Vagina (tissue), 2 donors: Measurements from ENCODE around the gene GALNT12. TPM values are rescaled to one million over a fixed set of nuclear protein-coding genes. Genes with fewer than 3 reads are reported as not detected.

Source experiments
- DNase-seq, 2 donors: peaks; one replicate each; pipeline ENCODE4 v3.0.0-alpha.2; 2017; ENCODE audit errors: extremely low spot score in 2 of 2
- H3K27ac ChIP-seq: fragments of 200-600 bp; sonication (generic); one replicate; pipeline ENCODE4 v1.5.1; 2019
- H3K27me3 ChIP-seq: fragments of 200-600 bp; sonication (generic); one replicate; pipeline ENCODE4 v1.5.1; 2019
- H3K36me3 ChIP-seq, 2 donors: fragments of 200-600 bp; sonication (generic); one replicate each; pipeline ENCODE4 v1.5.1; 2017 to 2019
- H3K4me1 ChIP-seq: fragments of 200-600 bp; sonication (generic); one replicate; pipeline ENCODE4 v1.5.1; 2019
- H3K4me3 ChIP-seq, 2 donors: fragments of 200-600 bp; sonication (generic); 1 replicate in 1 of 2; 2 replicates in 1 of 2; pipeline ENCODE4 v1.5.1; 2016 to 2019
- H3K9me3 ChIP-seq: fragments of 200-600 bp; sonication (generic); one replicate; pipeline ENCODE4 v1.5.1; 2019
- CTCF ChIP-seq, 3 experiments: fragments of 450-650 bp in 2 of 3; fragments of 200-600 bp in 1 of 3; sonication (generic) in 1 of 3; IDR thresholded peaks; one replicate each; pipeline ENCODE4 v1.5.1; 2017 to 2019; ENCODE audit warnings: antibody characterized with exemption in 3 of 3, mild to moderate bottlenecking in 2 of 3, moderate library complexity in 2 of 3
- POLR2A ChIP-seq, 2 donors: fragments of 450-650 bp; IDR thresholded peaks; one replicate each; pipeline ENCODE4 v1.6.1; 2017; ENCODE audit warnings: antibody characterized with exemption in 2 of 2, mild to moderate bottlenecking in 2 of 2, moderate library complexity in 2 of 2
- POLR2AphosphoS5 ChIP-seq, 2 donors: sonication (generic); formaldehyde crosslinking; IDR thresholded peaks; one replicate each; pipeline ENCODE4 v1.9.0; 2017; ENCODE audit warnings: antibody characterized with exemption in 2 of 2, mild to moderate bottlenecking in 2 of 2, low read depth in 1 of 2; ENCODE audit not compliant: insufficient read depth in 1 of 2
- intact Hi-C: fragments of 100-400 bp; cut with DNase I; formaldehyde crosslinking; loops from one replicate; pipeline ENCODE4 v1.15.1; 2023
- total RNA-seq: library from RNA; depleted of rRNA; stranded (reverse); fragments of >200 nt; gene quantifications from one replicate; pipeline ENCODE4 v1.2.3, GENCODE V29; 2016

GALNT12 gene
- total RNA-seq, 1 donor from 2014 or later = 5.4 TPM

- H3K4me3 ChIP-seq = no peak overlapping the region
- no peaks in the 10 kb centered on the region for H3K36me3 ChIP-seq
- TF ChIP-seq POLR2AphosphoS5 (IDR thresholded peaks at IDR 0.05; ENCODE audit: insufficient read depth in 1 of 2, low read depth in 1 of 2) = no peak
- TF ChIP-seq CTCF (IDR thresholded peaks at IDR 0.05) = no peak
- TF ChIP-seq POLR2A (IDR thresholded peaks at IDR 0.05) = no peak
- no peak for DNase-seq
- H3K9me3 ChIP-seq = no peaks in the 10 kb centered on the region
- no peaks in the 10 kb centered on the region for H3K27me3 ChIP-seq
- H3K27ac ChIP-seq = no peak overlapping the region
- intact Hi-C loops = no loop called here
- no peaks in the 10 kb centered on the region for H3K4me1 ChIP-seq
Observed at GRCh38 chr9:98836206-98836605, 28.7 kb downstream of the GALNT12 start.

GRCh38 chr9:98837516-98837915 is 30.0 kb downstream of the GALNT12 start:
- Histone ChIP-seq H3K4me3 (no peak overlapping the region), H3K9me3 (no peaks in the 10 kb centered on the region), H3K27me3 (no peaks in the 10 kb centered on the region), H3K36me3 (no peaks in the 10 kb centered on the region), H3K27ac (no peak overlapping the region), H3K4me1 (no peaks in the 10 kb centered on the region)
- intact Hi-C loops = no loop called here
- DNase-seq = no peak
- TF ChIP-seq CTCF (IDR thresholded peaks at IDR 0.05) (no peak), POLR2A (IDR thresholded peaks at IDR 0.05) (no peak), POLR2AphosphoS5 (IDR thresholded peaks at IDR 0.05; ENCODE audit: insufficient read depth in 1 of 2, low read depth in 1 of 2) (no peak)

- no peaks in the 10 kb centered on the region for H3K9me3 ChIP-seq
- intact Hi-C loops = no loop called here
- H3K27me3 ChIP-seq = no peaks in the 10 kb centered on the region
- H3K36me3 ChIP-seq = no peaks in the 10 kb centered on the region
- H3K27ac ChIP-seq = no peak overlapping the region
- no peak for TF ChIP-seq CTCF (IDR thresholded peaks at IDR 0.05)
- TF ChIP-seq POLR2A (IDR thresholded peaks at IDR 0.05) = no peak
- TF ChIP-seq POLR2AphosphoS5 (IDR thresholded peaks at IDR 0.05; ENCODE audit: insufficient read depth in 1 of 2, low read depth in 1 of 2) = no peak
- H3K4me3 ChIP-seq = no peak overlapping the region
- no peaks in the 10 kb centered on the region for H3K4me1 ChIP-seq
- DNase-seq = no peak
Observed at GRCh38 chr9:98838155-98838867, 30.8 kb downstream of the GALNT12 start.

GRCh38 chr9:98838868-98839565 is 31.5 kb downstream of the GALNT12 start:
- H3K9me3 ChIP-seq = no peaks in the 10 kb centered on the region
- no peak overlapping the region for H3K27ac ChIP-seq
- H3K4me3 ChIP-seq = no peak overlapping the region
- no peaks in the 10 kb centered on the region for H3K4me1 ChIP-seq
- DNase-seq = no peak
- no peaks in the 10 kb centered on the region for H3K27me3 ChIP-seq
- TF ChIP-seq POLR2A (IDR thresholded peaks at IDR 0.05) (no peak), POLR2AphosphoS5 (IDR thresholded peaks at IDR 0.05; ENCODE audit: insufficient read depth in 1 of 2, low read depth in 1 of 2) (no peak), CTCF (IDR thresholded peaks at IDR 0.05) (no peak)
- H3K36me3 ChIP-seq = no peaks in the 10 kb centered on the region
- intact Hi-C loops = no loop called here

GRCh38 chr9:98839724-98840123 is 32.3 kb downstream of the GALNT12 start:
- intact Hi-C loops = no loop called here
- Histone ChIP-seq H3K27ac (no peak overlapping the region), H3K36me3 (no peaks in the 10 kb centered on the region), H3K27me3 (no peaks in the 10 kb centered on the region), H3K4me1 (no peaks in the 10 kb centered on the region), H3K9me3 (no peaks in the 10 kb centered on the region), H3K4me3 (no peak overlapping the region)
- DNase-seq = no peak
- TF ChIP-seq POLR2AphosphoS5 (IDR thresholded peaks at IDR 0.05; ENCODE audit: insufficient read depth in 1 of 2, low read depth in 1 of 2) = no peak
- TF ChIP-seq POLR2A (IDR thresholded peaks at IDR 0.05) = no peak
- TF ChIP-seq CTCF (IDR thresholded peaks at IDR 0.05) = no peak
